T-helper 1 cell treated with Interleukin-12 subunit alpha and Interleukin-12 subunit beta and Interleukin-4 antibody, amounts not matched to agents 30 μg/mL and 1 μg/mL, for 36 hours (primary cell): ENCODE measurements around the gene TTLL3.

ENCODE experiments used
- H3K27ac Mint-ChIP-seq: one replicate; pipeline ENCODE4 v1.8.0; 2021; ENCODE audit warnings: mild to moderate bottlenecking, mixed read lengths
- H3K27me3 Mint-ChIP-seq: one replicate; pipeline ENCODE4 v1.8.0; 2021; ENCODE audit warnings: low read depth, mixed read lengths
- H3K36me3 Mint-ChIP-seq: one replicate; pipeline ENCODE4 v1.8.0; 2021; ENCODE audit warnings: low read depth, mixed read lengths
- H3K4me1 Mint-ChIP-seq: one replicate; pipeline ENCODE4 v1.8.0; 2021; ENCODE audit warnings: low read depth, mixed read lengths
- H3K4me3 Mint-ChIP-seq: one replicate; pipeline ENCODE4 v1.8.0; 2021; ENCODE audit warnings: mild to moderate bottlenecking, moderate library complexity, mixed read lengths
- H3K9me3 Mint-ChIP-seq: one replicate; pipeline ENCODE4 v1.8.0; 2021; ENCODE audit warnings: mixed read lengths

Gene TTLL3

GRCh38 chr3:9807981-9808344, 2.1 kb upstream of the TTLL3 start:
- Mint-ChIP-seq H3K27ac (peak overlapping the region; percentile 92), H3K36me3 (peaks cover 48% of the 10 kb centered on the region), H3K27me3 (no peaks in the 10 kb centered on the region), H3K9me3 (no peaks in the 10 kb centered on the region), H3K4me1 (peaks cover 41% of the 10 kb centered on the region), H3K4me3 (no peak overlapping the region)

DNA sequence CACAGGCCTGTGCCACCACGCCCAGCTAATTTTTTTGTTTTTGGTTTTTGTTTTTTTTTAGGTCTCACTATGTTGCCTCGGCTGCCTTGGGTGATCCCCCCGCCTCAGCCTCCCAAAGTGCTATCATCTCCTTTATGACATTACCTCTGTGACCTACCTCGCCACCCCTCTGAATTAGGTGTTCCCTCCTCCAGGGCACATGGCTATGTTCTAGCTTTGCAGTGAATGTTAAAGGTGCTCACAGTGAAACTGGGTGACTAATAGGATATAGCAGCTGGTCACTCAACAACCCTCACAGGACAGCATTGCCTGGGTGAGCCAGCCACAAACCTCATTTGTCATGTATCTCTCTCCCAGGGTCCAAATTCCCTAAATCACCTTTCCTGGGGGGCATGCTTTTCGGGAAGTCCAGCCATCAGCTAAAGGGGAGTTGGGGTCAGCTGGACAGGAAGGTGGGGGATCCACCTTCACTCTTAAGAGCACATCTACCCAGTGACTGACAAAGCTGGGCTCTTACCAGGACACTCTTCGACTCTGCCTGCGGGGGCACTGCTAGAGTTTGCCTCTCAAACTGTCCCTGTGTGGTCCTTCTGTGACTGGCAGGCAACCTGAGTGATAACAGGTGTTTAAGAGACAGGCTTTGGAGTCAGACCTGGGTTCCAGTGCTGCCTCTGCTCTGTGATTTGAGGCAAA, 1.6 kb upstream of the TTLL3 start:
- peaks cover 36% of the 10 kb centered on the region for H3K4me1 Mint-ChIP-seq
- H3K27me3 Mint-ChIP-seq = no peaks in the 10 kb centered on the region
- no peak overlapping the region for H3K4me3 Mint-ChIP-seq
- H3K27ac Mint-ChIP-seq = peak overlapping the region; percentile 92
- no peaks in the 10 kb centered on the region for H3K9me3 Mint-ChIP-seq
- peaks cover 48% of the 10 kb centered on the region for H3K36me3 Mint-ChIP-seq

- Mint-ChIP-seq H3K4me1 (peaks cover 34% of the 10 kb centered on the region), H3K27me3 (no peaks in the 10 kb centered on the region), H3K27ac (peak overlapping the region; percentile 92), H3K36me3 (peaks cover 43% of the 10 kb centered on the region), H3K4me3 (peak overlapping the region; percentile 80), H3K9me3 (no peaks in the 10 kb centered on the region)
Observed at GRCh38 chr3:9809239-9809614, 835 bp upstream of the TTLL3 start.

GRCh38 chr3:9810433-9810770, 340 bp downstream of the TTLL3 start:
- Mint-ChIP-seq H3K9me3 (no peaks in the 10 kb centered on the region), H3K27ac (peak overlapping the region; percentile 27), H3K4me3 (peak overlapping the region; percentile 70), H3K36me3 (peaks cover 32% of the 10 kb centered on the region), H3K27me3 (no peaks in the 10 kb centered on the region), H3K4me1 (peaks cover 34% of the 10 kb centered on the region)

DNA sequence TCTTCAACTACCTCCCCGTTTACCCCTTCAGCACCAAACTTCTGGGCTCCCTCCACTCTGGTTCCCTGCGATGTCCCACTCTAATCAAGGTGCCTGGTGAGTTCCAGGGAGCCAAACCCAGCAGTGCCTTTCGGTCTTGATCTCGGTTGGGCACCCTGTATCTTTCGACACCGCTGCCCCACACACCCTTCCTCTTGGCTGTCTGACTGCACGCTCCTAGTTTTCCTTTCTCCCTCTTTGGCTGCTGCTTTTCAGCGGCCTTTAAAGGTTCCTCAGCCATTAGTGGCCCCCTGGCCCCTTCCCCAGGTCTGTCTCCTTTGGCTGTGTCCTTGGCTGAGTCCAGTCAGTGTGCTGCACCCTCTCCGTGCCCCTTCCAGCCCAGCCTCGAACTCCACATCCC, 784 bp downstream of the TTLL3 start:
- Mint-ChIP-seq H3K4me3 (peak overlapping the region; percentile 70), H3K36me3 (peaks cover 32% of the 10 kb centered on the region), H3K27ac (peak overlapping the region; percentile 27), H3K4me1 (peaks cover 34% of the 10 kb centered on the region), H3K9me3 (no peaks in the 10 kb centered on the region), H3K27me3 (no peaks in the 10 kb centered on the region)

DNA sequence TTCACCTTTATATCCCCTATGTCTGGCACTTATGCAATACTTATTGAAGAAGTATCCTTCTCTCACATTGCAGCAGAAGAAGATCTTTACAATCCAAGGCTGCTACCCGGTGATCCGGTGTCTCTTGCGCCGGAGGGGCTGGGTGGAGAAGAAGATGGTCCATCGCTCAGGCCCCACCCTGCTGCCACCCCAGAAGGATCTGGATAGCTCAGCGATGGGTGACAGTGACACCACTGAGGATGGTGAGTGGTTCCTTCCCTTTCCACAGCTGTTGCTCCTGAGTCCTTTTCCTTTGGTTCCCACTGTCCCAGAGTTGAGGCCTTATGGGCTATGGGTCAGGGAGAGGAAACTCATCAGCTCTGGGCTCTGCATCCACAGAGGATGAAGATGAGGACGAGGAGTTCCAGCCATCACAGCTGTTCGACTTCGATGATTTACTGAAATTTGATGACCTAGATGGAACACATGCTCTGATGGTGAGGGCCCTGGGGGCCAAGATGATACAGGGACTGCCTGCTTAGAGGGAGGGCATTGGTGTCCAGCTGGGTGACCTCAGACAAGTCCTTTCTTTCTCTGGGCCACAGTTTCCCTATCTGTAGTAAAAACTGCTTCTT, 2.9 kb downstream of the TTLL3 start:
- H3K27ac Mint-ChIP-seq = peak overlapping the region; percentile 28
- no peaks in the 10 kb centered on the region for H3K27me3 Mint-ChIP-seq
- no peak overlapping the region for H3K4me3 Mint-ChIP-seq
- peaks cover 24% of the 10 kb centered on the region for H3K36me3 Mint-ChIP-seq
- H3K9me3 Mint-ChIP-seq = no peaks in the 10 kb centered on the region
- H3K4me1 Mint-ChIP-seq = peaks cover 28% of the 10 kb centered on the region

- H3K27me3 Mint-ChIP-seq = no peaks in the 10 kb centered on the region
- H3K9me3 Mint-ChIP-seq = no peaks in the 10 kb centered on the region
- H3K4me3 Mint-ChIP-seq = no peak overlapping the region
- peaks cover 8% of the 10 kb centered on the region for H3K4me1 Mint-ChIP-seq
- H3K27ac Mint-ChIP-seq = no peak overlapping the region
- peaks cover 28% of the 10 kb centered on the region for H3K36me3 Mint-ChIP-seq
Observed at GRCh38 chr3:9815986-9816385, 5.9 kb downstream of the TTLL3 start.

DNA sequence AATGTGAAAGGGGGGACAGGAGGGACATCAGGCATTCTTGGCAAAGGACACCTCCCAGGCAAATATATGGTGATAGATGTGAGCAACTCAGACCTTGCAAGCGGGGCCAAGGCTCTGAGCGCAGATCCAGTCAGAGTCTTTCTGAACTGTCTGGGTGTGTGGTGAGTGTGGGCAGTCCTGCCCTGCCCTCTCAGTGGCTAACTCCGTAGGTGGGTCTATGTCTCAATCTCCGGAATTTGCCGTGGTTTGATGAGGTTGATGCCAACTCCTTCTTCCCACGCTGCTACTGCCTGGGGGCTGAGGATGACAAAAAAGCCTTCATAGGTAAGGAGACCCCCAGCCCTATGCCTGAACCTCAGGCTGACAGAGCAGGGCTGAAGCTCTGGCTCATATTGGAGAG, 7.4 kb downstream of the TTLL3 start:
- H3K4me1 Mint-ChIP-seq = no peaks in the 10 kb centered on the region
- H3K9me3 Mint-ChIP-seq = no peaks in the 10 kb centered on the region
- H3K4me3 Mint-ChIP-seq = no peak overlapping the region
- H3K27me3 Mint-ChIP-seq = no peaks in the 10 kb centered on the region
- H3K27ac Mint-ChIP-seq = no peak overlapping the region
- H3K36me3 Mint-ChIP-seq = peaks cover 20% of the 10 kb centered on the region

DNA sequence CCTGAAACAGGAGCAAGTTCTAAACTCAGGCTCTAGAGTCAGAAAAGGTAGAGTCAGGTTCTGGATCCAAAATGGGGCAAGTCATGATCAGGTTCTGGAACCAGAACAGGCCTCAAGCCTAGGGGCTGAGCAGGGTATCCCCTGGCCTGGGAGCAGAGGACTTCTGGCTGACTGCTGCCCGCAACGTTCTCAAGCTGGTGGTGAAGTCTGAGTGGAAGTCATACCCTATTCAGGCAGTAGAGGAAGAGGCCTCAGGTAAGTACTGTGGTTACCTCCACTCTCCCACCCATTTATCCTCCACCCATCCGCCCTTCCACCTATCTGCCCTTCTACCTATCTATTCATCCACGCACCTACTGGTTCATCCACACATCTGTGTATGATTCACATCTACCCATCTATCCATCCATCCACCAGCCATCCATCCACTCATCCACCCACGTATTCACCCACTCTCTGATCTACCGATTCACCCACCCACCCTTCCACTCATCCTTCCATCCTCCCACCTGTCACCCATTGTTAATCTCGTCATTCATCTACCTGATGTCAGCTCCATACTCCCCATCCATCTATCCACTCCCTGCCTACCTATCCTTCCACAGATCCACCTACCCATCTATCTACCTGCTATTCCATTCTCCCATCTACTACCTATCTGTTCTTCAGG, 8.7 kb downstream of the TTLL3 start:
- peaks cover 14% of the 10 kb centered on the region for H3K36me3 Mint-ChIP-seq
- H3K27ac Mint-ChIP-seq = no peak overlapping the region
- H3K9me3 Mint-ChIP-seq = no peaks in the 10 kb centered on the region
- H3K4me3 Mint-ChIP-seq = no peak overlapping the region
- H3K4me1 Mint-ChIP-seq = no peaks in the 10 kb centered on the region
- no peaks in the 10 kb centered on the region for H3K27me3 Mint-ChIP-seq

DNA sequence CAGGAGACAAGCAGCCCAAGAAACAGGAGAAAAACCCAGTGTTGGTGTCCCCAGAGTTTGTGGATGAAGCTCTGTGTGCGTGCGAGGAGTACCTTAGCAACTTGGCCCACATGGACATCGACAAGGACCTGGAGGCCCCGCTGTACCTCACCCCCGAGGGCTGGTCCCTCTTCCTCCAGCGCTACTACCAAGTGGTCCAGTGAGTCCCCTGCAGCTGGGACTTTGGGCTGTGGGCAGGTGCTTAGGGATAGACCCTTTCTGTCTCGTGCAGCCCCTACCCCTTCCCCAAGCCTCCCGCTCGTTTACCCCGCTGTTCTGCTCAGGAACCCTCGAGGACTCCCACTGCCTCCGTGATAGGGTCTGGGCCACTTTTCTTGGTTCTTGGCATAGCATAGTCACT, 10.5 kb downstream of the TTLL3 start:
- no peaks in the 10 kb centered on the region for H3K9me3 Mint-ChIP-seq
- no peak overlapping the region for H3K27ac Mint-ChIP-seq
- peaks cover 14% of the 10 kb centered on the region for H3K36me3 Mint-ChIP-seq
- H3K4me1 Mint-ChIP-seq = no peaks in the 10 kb centered on the region
- H3K4me3 Mint-ChIP-seq = no peak overlapping the region
- H3K27me3 Mint-ChIP-seq = no peaks in the 10 kb centered on the region

- Mint-ChIP-seq H3K27me3 (no peaks in the 10 kb centered on the region), H3K4me1 (no peaks in the 10 kb centered on the region), H3K4me3 (no peak overlapping the region), H3K27ac (no peak overlapping the region), H3K36me3 (peaks cover 14% of the 10 kb centered on the region), H3K9me3 (no peaks in the 10 kb centered on the region)
Observed at GRCh38 chr3:9820946-9821345, 10.9 kb downstream of the TTLL3 start.

DNA sequence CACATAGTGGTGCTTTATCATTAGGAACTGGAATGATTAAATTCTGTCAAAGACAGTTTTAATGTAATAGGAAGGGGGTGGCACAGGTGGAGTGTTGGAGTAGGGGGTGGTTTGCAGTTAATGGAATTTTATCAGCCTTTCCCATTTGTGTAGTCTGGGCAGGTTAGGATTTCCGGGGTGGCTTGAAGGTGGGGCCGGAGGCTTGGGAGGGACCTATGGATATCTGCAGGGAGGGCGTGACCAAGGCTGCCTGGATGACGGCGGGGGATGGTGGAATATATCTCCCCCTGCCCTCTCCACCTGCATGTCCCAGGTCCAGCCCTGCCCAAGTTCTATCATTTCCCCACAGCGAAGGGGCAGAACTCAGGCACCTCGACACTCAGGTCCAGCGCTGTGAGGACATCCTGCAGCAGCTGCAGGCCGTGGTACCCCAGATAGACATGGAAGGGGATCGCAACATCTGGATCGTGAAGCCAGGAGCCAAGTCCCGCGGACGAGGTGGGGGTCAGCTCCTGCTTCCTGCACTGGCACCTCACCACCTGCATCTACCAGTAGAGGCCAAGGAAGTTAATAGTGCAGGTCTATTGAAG, 15.5 kb downstream of the TTLL3 start:
- peaks cover 3% of the 10 kb centered on the region for H3K4me1 Mint-ChIP-seq
- H3K27me3 Mint-ChIP-seq = no peaks in the 10 kb centered on the region
- H3K4me3 Mint-ChIP-seq = no peak overlapping the region
- peaks cover 13% of the 10 kb centered on the region for H3K36me3 Mint-ChIP-seq
- H3K27ac Mint-ChIP-seq = no peak overlapping the region
- no peaks in the 10 kb centered on the region for H3K9me3 Mint-ChIP-seq

DNA sequence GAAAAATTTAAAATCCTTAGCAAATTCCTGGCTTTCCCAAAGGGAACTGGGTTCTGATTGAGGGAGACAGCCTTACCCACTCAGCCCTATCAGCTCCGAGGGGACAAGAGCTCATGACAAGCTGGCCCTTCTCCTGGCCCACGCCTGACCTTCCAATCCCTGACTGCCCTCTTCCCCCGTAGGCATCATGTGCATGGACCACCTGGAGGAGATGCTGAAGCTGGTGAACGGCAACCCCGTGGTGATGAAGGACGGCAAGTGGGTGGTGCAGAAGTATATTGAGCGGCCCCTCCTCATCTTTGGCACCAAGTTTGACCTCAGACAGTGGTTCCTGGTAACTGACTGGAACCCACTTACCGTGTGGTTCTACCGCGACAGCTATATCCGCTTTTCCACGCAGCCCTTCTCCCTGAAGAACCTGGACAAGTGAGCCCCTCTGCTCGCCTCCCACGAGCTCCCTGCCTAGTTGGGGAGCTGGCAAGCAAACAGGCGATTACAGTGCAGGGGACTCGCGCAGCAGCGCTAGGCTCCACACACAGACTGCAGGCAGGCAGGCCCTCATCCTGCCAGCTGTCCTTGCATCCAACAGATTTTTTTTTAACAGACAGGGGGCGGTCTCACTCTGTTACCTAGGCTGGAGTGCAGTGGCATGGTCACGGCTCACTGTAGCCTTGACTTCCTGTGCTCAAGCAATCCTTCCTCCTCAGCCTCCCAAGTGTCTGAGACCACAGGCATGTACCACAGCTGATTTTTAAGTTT, 16.9 kb downstream of the TTLL3 start:
- no peaks in the 10 kb centered on the region for H3K27me3 Mint-ChIP-seq
- H3K4me3 Mint-ChIP-seq = no peak overlapping the region
- no peaks in the 10 kb centered on the region for H3K9me3 Mint-ChIP-seq
- H3K36me3 Mint-ChIP-seq = peaks cover 13% of the 10 kb centered on the region
- H3K4me1 Mint-ChIP-seq = peaks cover 3% of the 10 kb centered on the region
- H3K27ac Mint-ChIP-seq = peak overlapping the region; percentile 19
